Choroid plexus epithelial cell (primary cell): ENCODE measurements around the gene GALE.
"Not testable (repeated sequence)": the region's sequence is repeated elsewhere in the genome, so short reads cannot be mapped to it uniquely, and the experiment has no call there.

Source experiments
- DNase-seq: peaks from one replicate; pipeline ENCODE4 v3.0.0-alpha.2; 2010; ENCODE audit warnings: low read depth
- H3K4me3 ChIP-seq: 2 replicates; pipeline ENCODE4 v1.5.1; 2011; ENCODE audit warnings: low read depth, mild to moderate bottlenecking, control low read depth, low read length, moderate library complexity
- TF ChIP-seq, protein P1 (sequence below): conservative IDR thresholded peaks from 2 replicates; pipeline ENCODE4 v1.5.1; 2011; ENCODE audit warnings: low read depth, mild to moderate bottlenecking, control low read depth, inconsistent platforms, low read length, moderate library complexity

The GALE gene

DNA sequence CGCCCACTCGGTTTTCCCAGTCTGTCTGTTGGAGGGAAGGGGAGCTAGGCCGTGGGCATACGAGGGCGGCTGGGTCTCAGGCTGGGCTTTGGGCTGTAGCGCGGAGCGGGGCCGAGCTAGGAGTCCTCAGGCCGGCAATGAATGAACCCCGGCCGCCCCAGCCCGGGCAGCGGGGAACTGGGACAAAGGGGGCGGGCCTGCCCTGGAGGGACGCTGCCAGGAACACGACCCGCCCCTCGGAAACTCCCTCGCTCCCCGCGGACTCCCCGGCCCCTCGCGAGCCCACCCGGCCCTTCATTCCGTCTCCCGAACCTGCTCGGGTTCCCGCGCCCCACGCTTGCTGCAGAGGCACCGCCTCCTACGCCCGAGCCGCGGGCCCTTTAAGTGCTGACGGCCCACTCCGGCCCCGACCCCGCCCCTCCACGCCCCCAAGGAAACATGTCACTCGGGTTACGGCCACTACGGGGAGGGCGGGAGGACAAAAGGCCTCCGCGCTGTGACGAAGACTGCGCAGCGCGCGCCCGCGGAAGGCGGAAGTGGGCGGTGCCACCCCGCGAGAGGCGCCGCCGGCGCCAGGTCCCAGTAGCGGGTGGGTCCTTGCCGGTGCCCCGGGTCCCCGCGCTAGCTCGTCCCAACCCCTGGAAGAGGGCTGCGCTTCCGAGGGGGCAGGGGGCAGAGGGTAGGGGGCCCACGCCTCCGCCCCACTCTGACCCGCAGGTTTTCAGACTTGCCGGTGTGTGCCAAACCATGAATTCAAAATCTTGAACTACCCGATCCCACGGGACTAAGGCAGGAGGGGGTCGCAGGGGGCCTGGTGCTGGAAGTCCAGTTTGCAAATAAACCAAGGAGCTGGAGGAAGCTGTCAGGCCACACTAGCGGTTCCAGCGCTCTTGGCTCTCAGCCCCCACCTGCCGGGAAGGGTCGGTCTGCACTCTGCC, at the start of gene GALE:
Gene GALE, minus strand, starts transcription at position 355 of the 938 bp plus-strand sequence. CDS start 1,747 bp downstream, outside the sequence.
- TF ChIP-seq, protein P1, sequence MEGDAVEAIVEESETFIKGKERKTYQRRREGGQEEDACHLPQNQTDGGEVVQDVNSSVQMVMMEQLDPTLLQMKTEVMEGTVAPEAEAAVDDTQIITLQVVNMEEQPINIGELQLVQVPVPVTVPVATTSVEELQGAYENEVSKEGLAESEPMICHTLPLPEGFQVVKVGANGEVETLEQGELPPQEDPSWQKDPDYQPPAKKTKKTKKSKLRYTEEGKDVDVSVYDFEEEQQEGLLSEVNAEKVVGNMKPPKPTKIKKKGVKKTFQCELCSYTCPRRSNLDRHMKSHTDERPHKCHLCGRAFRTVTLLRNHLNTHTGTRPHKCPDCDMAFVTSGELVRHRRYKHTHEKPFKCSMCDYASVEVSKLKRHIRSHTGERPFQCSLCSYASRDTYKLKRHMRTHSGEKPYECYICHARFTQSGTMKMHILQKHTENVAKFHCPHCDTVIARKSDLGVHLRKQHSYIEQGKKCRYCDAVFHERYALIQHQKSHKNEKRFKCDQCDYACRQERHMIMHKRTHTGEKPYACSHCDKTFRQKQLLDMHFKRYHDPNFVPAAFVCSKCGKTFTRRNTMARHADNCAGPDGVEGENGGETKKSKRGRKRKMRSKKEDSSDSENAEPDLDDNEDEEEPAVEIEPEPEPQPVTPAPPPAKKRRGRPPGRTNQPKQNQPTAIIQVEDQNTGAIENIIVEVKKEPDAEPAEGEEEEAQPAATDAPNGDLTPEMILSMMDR, result peak; percentile 17
- H3K4me3 ChIP-seq, result peak within 1 kb of the TSS; percentile 79
- DNase-seq, result peak; percentile 96

DNA sequence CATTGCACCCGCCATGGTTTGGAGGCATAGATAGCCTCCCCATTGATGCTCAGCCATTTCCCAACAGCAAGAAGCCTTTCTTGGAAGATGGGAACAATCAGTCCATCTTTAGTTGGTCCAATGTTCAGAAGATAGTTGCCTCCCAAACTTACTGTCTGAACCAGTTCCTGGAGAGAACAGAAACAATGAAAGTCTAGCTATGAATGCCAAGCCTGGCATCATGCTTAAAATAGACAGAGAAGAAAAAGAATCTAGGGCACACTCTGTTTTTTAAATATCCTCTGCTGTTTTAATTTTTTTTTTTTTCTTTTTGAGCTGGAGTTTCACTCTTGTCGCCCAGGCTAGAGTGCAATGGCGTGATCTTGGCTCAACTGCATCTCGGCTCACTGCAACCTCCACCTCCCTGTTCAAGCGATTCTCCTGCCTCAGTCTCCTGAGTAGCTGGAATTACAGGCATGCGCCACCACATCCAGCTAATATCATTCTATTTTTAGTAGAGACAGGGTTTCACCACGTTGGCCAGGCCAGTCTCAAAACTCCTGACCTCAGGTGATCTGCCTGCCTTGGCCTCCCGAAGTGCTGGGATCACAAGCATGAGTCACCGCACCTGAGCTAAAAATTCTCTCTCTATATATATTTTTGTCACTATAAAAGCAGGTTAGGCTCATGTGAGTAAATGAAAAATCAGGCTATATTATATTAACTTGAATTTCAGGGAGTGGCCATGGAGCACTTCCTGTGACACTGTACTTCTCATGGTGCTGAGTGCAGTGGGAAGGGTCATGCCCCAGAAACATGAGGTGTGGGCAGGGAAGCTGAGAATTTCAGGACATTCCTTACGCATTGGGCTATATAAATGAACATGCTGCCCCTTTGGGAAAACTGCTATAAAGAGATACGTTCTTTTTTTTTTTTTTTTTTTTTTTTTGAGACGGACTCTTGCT, 48.4 kb upstream of the GALE start:
- no peak for DNase-seq
- H3K4me3 ChIP-seq, result no peak overlapping the region
- TF ChIP-seq, protein P1, result no peak

DNA sequence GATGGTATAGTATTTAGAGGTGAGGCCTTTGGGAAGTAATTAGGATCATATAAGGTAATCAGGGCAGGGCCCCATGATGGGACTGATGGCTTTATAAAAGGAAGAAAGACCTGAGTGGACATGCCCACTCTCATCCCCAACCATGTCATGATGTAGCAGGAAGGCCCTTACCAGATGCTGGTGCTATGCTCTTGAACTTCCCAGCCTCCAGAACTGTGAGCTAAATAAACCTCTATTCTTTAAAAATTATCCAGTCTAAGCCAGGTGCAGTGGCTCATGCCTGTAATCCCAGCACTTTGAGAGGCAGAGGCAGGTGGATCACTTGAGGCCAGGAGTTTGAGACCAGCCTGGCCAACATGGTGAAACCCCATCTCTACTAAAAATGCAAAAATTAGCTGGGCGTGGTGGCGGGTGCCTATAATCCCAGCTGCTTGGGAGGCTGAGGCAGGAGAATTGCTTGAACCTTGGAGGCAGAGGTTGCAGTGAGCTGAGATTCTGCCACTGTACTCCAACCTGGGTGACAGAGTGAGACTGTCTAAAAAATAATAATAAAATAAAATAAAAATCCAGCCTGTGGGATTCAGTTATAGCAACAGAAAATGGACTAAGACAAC, 47.0 kb upstream of the GALE start:
- H3K4me3 ChIP-seq, DNase-seq: not testable (repeated sequence)

DNA sequence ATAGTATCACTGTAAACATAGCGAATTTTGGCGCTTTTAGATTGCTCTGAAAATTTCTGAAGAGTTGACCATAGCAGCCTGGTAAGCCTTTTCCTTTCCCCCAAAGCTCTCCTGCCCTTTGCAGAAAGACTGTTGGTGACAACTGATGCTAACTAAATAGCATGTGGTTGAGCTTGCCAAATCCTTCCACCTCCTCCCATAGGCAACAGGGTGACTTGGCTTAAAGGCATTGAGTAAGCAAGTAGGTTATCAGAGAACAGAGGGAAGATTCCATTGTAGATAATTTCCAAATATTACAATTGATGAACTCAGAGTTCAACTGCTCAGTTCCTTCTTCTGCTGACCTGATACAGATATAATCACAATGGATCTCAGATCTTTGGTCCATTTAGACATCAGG, 44.6 kb upstream of the GALE start:
- TF ChIP-seq, protein P1, result no peak
- no peak overlapping the region for H3K4me3 ChIP-seq

DNA sequence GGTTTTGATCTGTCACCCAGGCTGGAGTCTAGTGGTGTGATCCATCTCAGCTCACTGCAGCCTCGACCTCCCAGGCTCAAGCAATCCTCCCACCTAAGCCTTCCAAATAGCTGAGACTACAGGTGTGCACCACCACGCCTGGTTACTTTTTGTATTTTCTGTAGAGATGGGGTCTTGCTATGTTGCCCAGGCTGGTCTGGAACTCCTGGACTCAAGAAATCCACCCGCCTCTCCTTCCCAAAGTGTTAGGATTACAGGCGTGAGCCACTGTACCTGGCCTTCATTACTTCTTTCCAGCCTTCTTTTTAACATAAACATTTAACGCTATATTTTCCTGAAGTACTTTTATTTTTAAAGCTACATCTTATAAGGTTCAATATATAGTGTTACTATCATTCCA, 43.1 kb upstream of the GALE start:
- TF ChIP-seq, protein P1, result no peak
- DNase-seq, result no peak
- no peak overlapping the region for H3K4me3 ChIP-seq

More for the DNA sequence above, 44.6 kb upstream of the GALE start:
- DNase-seq, result no peak

DNA sequence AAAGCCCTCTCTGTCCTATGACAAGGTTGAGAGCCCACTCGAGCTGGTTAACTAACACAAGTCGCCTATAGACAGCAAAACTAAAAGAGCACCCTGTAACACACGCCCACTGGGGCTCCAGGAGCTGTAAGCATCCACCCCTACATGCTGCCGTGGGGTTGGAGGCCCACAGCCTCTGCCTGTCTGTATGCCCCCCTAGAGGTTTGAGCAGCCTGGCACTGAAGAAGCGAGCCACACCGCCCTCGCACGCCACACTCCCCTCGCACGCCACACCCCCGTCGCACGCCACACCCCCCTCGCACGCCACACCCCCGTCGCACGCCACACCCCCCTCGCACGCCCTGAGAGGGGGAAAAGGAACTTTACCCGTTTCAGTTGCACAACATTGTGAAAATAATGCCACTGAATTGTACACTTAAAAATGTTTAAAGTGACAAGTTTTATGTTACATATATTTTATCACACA, 37.9 kb upstream of the GALE start:
- peak; percentile 20 for DNase-seq
- H3K4me3 ChIP-seq, result peak overlapping the region; percentile 46
- TF ChIP-seq, protein P1, result no peak
